ENCODE results near the gene KDM2B. TPM values are rescaled to one million over a fixed set of nuclear protein-coding genes. Genes with fewer than 3 reads are reported as not detected.

KDM2B gene
- total and polyA plus RNA-seq, 2 of the 8 experiments (the other 6 are each of a cell fraction or from before 2014, with no cell fraction given), result 111 to 162 TPM

DNA sequence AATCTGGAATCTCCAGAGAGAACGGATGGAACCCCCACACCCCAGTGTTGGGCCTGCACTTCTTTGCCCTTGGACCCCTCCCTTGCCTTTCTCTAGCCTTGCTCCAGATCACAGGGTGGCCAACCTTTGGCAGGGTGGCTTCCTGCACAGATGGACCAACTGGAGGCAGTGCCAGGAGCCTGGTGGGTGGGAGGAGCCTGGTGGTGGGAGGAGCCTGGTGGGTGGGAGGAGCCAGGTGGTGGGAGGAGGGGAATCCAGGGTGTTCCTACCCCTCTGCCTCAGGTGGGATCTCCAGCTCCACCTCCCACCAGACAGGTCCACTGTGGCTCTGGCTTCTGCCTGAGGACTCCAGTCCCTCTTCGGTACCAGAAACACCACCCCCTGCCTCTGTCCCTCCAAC is 30.5 kb upstream of the KDM2B start (continued):
- no peak for TF ChIP-seq RAD21 (IDR thresholded peaks at IDR 0.05 in 1 of 2, conservative IDR thresholded peaks at IDR 0.05 in 1 of 2; ENCODE audit: low read depth in 2 of 2, low read length in 2 of 2)
